HG02943 (cell line): ENCODE results near the gene TTN.

Experiments used
- ATAC-seq: cut with Tn5 transposase; IDR thresholded peaks from one replicate; pipeline ENCODE4 v1.9.1; 2021; ENCODE audit warnings: mild to moderate bottlenecking, low read depth, moderate library complexity; ENCODE audit not compliant: unreplicated experiment

Gene TTN

GRCh38 chr2:178807227-178808008 lies at the start of gene TTN:
TSS of gene TTN (minus strand) at chr2:178807423. CDS start at chr2:178804642, 2,781 bp downstream.
- ATAC-seq = no peak

GRCh38 chr2:178855151-178855550 lies 47.9 kb upstream of the TTN start:
- no peak for ATAC-seq

- ATAC-seq = no peak
Observed at GRCh38 chr2:178848335-178848734, 41.1 kb upstream of the TTN start.

GRCh38 chr2:178846458-178846802 lies 39.2 kb upstream of the TTN start:
- ATAC-seq = no peak

- no peak for ATAC-seq
Observed at GRCh38 chr2:178845566-178846457, 38.6 kb upstream of the TTN start.

- ATAC-seq = no peak
Observed at GRCh38 chr2:178844701-178845100, 37.5 kb upstream of the TTN start.

GRCh38 chr2:178844269-178844668 lies 37.0 kb upstream of the TTN start:
- ATAC-seq = no peak

- no peak for ATAC-seq
Observed at GRCh38 chr2:178843697-178844096, 36.5 kb upstream of the TTN start.

GRCh38 chr2:178836807-178837206 lies 29.6 kb upstream of the TTN start:
- ATAC-seq = no peak

- ATAC-seq = no peak
Observed at GRCh38 chr2:178834086-178834485, 26.9 kb upstream of the TTN start.

GRCh38 chr2:178833382-178833781 lies 26.2 kb upstream of the TTN start:
- no peak for ATAC-seq

- no peak for ATAC-seq
Observed at GRCh38 chr2:178830451-178830850, 23.2 kb upstream of the TTN start.

GRCh38 chr2:178829981-178830380 lies 22.8 kb upstream of the TTN start:
- ATAC-seq = no peak

GRCh38 chr2:178829299-178829960 lies 22.2 kb upstream of the TTN start:
- no peak for ATAC-seq

- no peak for ATAC-seq
Observed at GRCh38 chr2:178828486-178828881, 21.3 kb upstream of the TTN start.

GRCh38 chr2:178827739-178828485 lies 20.7 kb upstream of the TTN start:
- ATAC-seq = no peak

- ATAC-seq = no peak
Observed at GRCh38 chr2:178827111-178827510, 19.9 kb upstream of the TTN start.

GRCh38 chr2:178825183-178825582 lies 18.0 kb upstream of the TTN start:
- no peak for ATAC-seq

GRCh38 chr2:178824181-178824580 lies 17.0 kb upstream of the TTN start:
- no peak for ATAC-seq

- ATAC-seq = peak; percentile 93
Observed at GRCh38 chr2:178819992-178820391, 12.8 kb upstream of the TTN start.
